Measurements from ENCODE around the gene SYT10.

DNA sequence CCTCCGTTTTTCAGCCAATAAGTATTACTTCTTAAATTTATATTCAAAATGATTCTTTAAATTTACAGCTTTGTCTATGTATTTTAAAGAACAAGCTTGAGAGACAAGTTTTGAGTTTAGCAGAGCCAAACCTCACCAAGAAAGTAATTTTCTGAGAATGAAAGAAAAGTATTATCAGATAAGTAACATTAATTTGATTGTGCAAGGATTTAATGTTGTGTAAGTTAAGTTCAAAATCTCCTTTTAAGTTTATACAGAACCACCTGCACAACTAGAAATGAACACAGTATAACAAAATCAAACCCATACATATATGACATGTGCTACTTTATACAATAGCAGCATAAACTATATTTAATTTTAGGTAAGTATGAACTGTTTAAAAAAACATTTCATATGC is 63.5 kb downstream of the SYT10 start:
- no peak for TF ChIP-seq EZH2 (IDR thresholded peaks at IDR 0.05; ENCODE audit: low read length)
- TF ChIP-seq, protein P1, sequence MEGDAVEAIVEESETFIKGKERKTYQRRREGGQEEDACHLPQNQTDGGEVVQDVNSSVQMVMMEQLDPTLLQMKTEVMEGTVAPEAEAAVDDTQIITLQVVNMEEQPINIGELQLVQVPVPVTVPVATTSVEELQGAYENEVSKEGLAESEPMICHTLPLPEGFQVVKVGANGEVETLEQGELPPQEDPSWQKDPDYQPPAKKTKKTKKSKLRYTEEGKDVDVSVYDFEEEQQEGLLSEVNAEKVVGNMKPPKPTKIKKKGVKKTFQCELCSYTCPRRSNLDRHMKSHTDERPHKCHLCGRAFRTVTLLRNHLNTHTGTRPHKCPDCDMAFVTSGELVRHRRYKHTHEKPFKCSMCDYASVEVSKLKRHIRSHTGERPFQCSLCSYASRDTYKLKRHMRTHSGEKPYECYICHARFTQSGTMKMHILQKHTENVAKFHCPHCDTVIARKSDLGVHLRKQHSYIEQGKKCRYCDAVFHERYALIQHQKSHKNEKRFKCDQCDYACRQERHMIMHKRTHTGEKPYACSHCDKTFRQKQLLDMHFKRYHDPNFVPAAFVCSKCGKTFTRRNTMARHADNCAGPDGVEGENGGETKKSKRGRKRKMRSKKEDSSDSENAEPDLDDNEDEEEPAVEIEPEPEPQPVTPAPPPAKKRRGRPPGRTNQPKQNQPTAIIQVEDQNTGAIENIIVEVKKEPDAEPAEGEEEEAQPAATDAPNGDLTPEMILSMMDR (optimal IDR thresholded peaks at IDR 0.05 in 1 of 3, IDR thresholded peaks at IDR 0.05 in 1 of 3, conservative IDR thresholded peaks at IDR 0.05 in 1 of 3; ENCODE audit: extremely low read depth in 1 of 3, insufficient read depth in 2 of 3, low read length in 3 of 3) = no peak
